Caco-2 (cell line): Measurements from ENCODE around the gene ADAMTS18. TPM values are rescaled to one million over a fixed set of nuclear protein-coding genes. Genes with fewer than 3 reads are reported as not detected.
A peak's percentile ranks its signal among the peaks of the same experiment; 100 is the strongest.

ENCODE experiments used
- BruUV-seq: library from RNA; stranded (reverse); fragments of 400-500 nt; replicated peaks from 2 replicates; lab custom pipeline; 2021; lab: Mats Ljungman, UMichigan
- CTCF ChIA-PET: fragments of 300-600 bp; sonication (Branson Sonifier 250); formaldehyde crosslinking; loops from one replicate; lab custom pipeline; 2022; ENCODE audit warnings: antibody characterized with exemption; lab: Charles Lee
- POLR2A ChIA-PET: fragments of 300-600 bp; sonication (Branson Sonifier 250); formaldehyde crosslinking; loops from one replicate; lab custom pipeline; 2022; ENCODE audit warnings: antibody characterized with exemption; lab: Charles Lee
- DNase-seq, 2 experiments: peaks; one replicate each; pipeline versions ENCODE4 v3.0.0 to v3.0.0-alpha.2; 2020 to 2022
- H3K27me3 ChIP-seq: replicated peaks from 2 replicates; pipeline ENCODE4 v1.6.0; 2011; ENCODE audit warnings: low read length; ENCODE audit not compliant: control insufficient read depth, insufficient read depth
- H3K36me3 ChIP-seq: 2 replicates; pipeline ENCODE4 v1.5.1; 2011; ENCODE audit warnings: low read length; ENCODE audit not compliant: control insufficient read depth, insufficient read depth
- H3K4me1 ChIP-seq: fragments of 250-450 bp; sonication (Bioruptor Pico); 2 replicates; pipeline ENCODE4 v1.5.1; 2020; ENCODE audit warnings: mild to moderate bottlenecking
- H3K4me3 ChIP-seq: 2 replicates; pipeline ENCODE4 v1.5.1; 2011; ENCODE audit warnings: low read depth, mild to moderate bottlenecking, control low read depth, low read length
- H3K9me3 ChIP-seq: fragments of 250-450 bp; sonication (Bioruptor Pico); 2 replicates; pipeline ENCODE4 v1.5.1; 2020; ENCODE audit warnings: mild to moderate bottlenecking, moderate library complexity
- H3K27ac Mint-ChIP-seq: one replicate; pipeline ENCODE4 v1.8.0; 2022; ENCODE audit warnings: mixed read lengths; ENCODE audit not compliant: unreplicated experiment
- H3K27me3 Mint-ChIP-seq: one replicate; pipeline ENCODE4 v1.8.0; 2022; ENCODE audit warnings: mixed read lengths; ENCODE audit not compliant: insufficient read depth, unreplicated experiment
- H3K36me3 Mint-ChIP-seq: one replicate; pipeline ENCODE4 v1.8.0; 2022; ENCODE audit warnings: mild to moderate bottlenecking, mixed read lengths; ENCODE audit not compliant: insufficient read depth, unreplicated experiment
- H3K4me1 Mint-ChIP-seq: one replicate; pipeline ENCODE4 v1.8.0; 2022; ENCODE audit warnings: low read depth, mixed read lengths; ENCODE audit not compliant: unreplicated experiment
- H3K4me3 Mint-ChIP-seq: one replicate; pipeline ENCODE4 v1.8.0; 2022; ENCODE audit warnings: mild to moderate bottlenecking, moderate library complexity, mixed read lengths; ENCODE audit not compliant: unreplicated experiment
- H3K9me3 Mint-ChIP-seq: one replicate; pipeline ENCODE4 v1.8.0; 2022; ENCODE audit warnings: mixed read lengths; ENCODE audit not compliant: unreplicated experiment
- CTCF ChIP-seq, 2 experiments: fragments of 200-600 bp in 1 of 2; IDR thresholded peaks; 1 replicate in 1 of 2; 2 replicates in 1 of 2; pipeline versions ENCODE4 v1.5.1 to v1.8.0; 2011 to 2022; ENCODE audit warnings: antibody characterized with exemption in 1 of 2, control low read depth in 1 of 2, inconsistent platforms in 1 of 2, low read depth in 1 of 2, low read length in 1 of 2, mild to moderate bottlenecking in 1 of 2, moderate library complexity in 1 of 2; ENCODE audit not compliant: insufficient read depth in 1 of 2, severe bottlenecking in 1 of 2, unreplicated experiment in 1 of 2
- intact Hi-C: fragments of 100-400 bp; cut with micrococcal nuclease; formaldehyde crosslinking; loops from one replicate; pipeline ENCODE4 v1.10.0; 2022; ENCODE audit not compliant: unreplicated experiment
- total RNA-seq: library from RNA; stranded (reverse); gene quantifications from 2 replicates; pipeline ENCODE4 v1.2.3, GENCODE V29; 2022

The ADAMTS18 gene
- total RNA-seq, 1 experiment from 2014 or later, result 0.29 TPM

- DNase-seq, result no peak
- peaks cover 61% of the 10 kb centered on the region for H3K4me1 Mint-ChIP-seq
- CTCF ChIA-PET, result no interaction called here
Measured at GRCh38 chr16:77295896-77296295, 138.9 kb downstream of the ADAMTS18 start.

GRCh38 chr16:77290451-77291115 lies 144.3 kb downstream of the ADAMTS18 start:
- ChIA-PET POLR2A (interaction anchor here (1.6 kb wide), 1 partner anchor 14 kb away, joined by 7 read pairs; no protein-coding TSS in a partner anchor), CTCF (interaction anchor here (1.2 kb wide), 1 partner anchor 14 kb away, joined by 4 read pairs; no protein-coding TSS in a partner anchor)
- DNase-seq, result peak; percentile 61 to 70
- H3K4me1 ChIP-seq, result peaks cover 40% of the 10 kb centered on the region
- no TSS peak for BruUV-seq
- H3K27me3 ChIP-seq, result no peaks in the 10 kb centered on the region
- no peak for TF ChIP-seq CTCF (IDR thresholded peaks at IDR 0.05; ENCODE audit: insufficient read depth in 1 of 2, low read depth in 1 of 2, low read length in 1 of 2, severe bottlenecking in 1 of 2, unreplicated experiment in 1 of 2)
- Mint-ChIP-seq H3K4me1 (peaks cover 70% of the 10 kb centered on the region), H3K27me3 (no peaks in the 10 kb centered on the region), H3K9me3 (peaks cover 8% of the 10 kb centered on the region), H3K36me3 (peaks cover 21% of the 10 kb centered on the region), H3K4me3 (no peak overlapping the region), H3K27ac (peak overlapping the region; percentile 97)
- no peak overlapping the region for H3K4me3 ChIP-seq
- intact Hi-C loops, result no loop called here
- no peaks in the 10 kb centered on the region for H3K9me3 ChIP-seq
- H3K36me3 ChIP-seq, result no peaks in the 10 kb centered on the region

More at GRCh38 chr16:77295896-77296295, 138.9 kb downstream of the ADAMTS18 start:
- no TSS peak for BruUV-seq
- no peak overlapping the region for H3K4me3 Mint-ChIP-seq
- H3K4me3 ChIP-seq, result no peak overlapping the region
- intact Hi-C loops, result no loop called here
- TF ChIP-seq CTCF (IDR thresholded peaks at IDR 0.05; ENCODE audit: insufficient read depth in 1 of 2, low read depth in 1 of 2, low read length in 1 of 2, severe bottlenecking in 1 of 2, unreplicated experiment in 1 of 2), result no peak
- H3K36me3 Mint-ChIP-seq, result peaks cover 6% of the 10 kb centered on the region
- H3K27ac Mint-ChIP-seq, result no peak overlapping the region
- no peaks in the 10 kb centered on the region for H3K27me3 ChIP-seq
- POLR2A ChIA-PET, result no interaction called here
- no peaks in the 10 kb centered on the region for H3K9me3 Mint-ChIP-seq
- H3K27me3 Mint-ChIP-seq, result no peaks in the 10 kb centered on the region
- no peaks in the 10 kb centered on the region for H3K36me3 ChIP-seq
- H3K9me3 ChIP-seq, result no peaks in the 10 kb centered on the region
- peaks cover 51% of the 10 kb centered on the region for H3K4me1 ChIP-seq

- Histone ChIP-seq H3K4me3 (no peak overlapping the region), H3K27me3 (no peaks in the 10 kb centered on the region), H3K36me3 (no peaks in the 10 kb centered on the region), H3K9me3 (no peaks in the 10 kb centered on the region), H3K4me1 (peaks cover 40% of the 10 kb centered on the region)
- Mint-ChIP-seq H3K27ac (peak overlapping the region; percentile 97), H3K4me3 (peak overlapping the region; percentile 70), H3K4me1 (peaks cover 66% of the 10 kb centered on the region), H3K36me3 (peaks cover 21% of the 10 kb centered on the region), H3K27me3 (no peaks in the 10 kb centered on the region), H3K9me3 (peaks cover 12% of the 10 kb centered on the region)
- peak; percentile 93 to 94 for DNase-seq
- no TSS peak for BruUV-seq
- no peak for TF ChIP-seq CTCF (IDR thresholded peaks at IDR 0.05; ENCODE audit: insufficient read depth in 1 of 2, low read depth in 1 of 2, low read length in 1 of 2, severe bottlenecking in 1 of 2, unreplicated experiment in 1 of 2)
- intact Hi-C loops, result loop anchor here (1.0 to 2.0 kb wide), 6 partner anchors 9 to 85 kb away; no protein-coding TSS in a partner anchor
- ChIA-PET CTCF (no interaction called here), POLR2A (interaction anchor here (0.5 to 1.6 kb wide), 2 partner anchors 15 to 18 kb away, joined by 6 to 7 read pairs; no protein-coding TSS in a partner anchor)
Measured at GRCh38 chr16:77289331-77289809, 145.5 kb downstream of the ADAMTS18 start.
